ENCODE results near the gene NHERF2.

Gene NHERF2

DNA sequence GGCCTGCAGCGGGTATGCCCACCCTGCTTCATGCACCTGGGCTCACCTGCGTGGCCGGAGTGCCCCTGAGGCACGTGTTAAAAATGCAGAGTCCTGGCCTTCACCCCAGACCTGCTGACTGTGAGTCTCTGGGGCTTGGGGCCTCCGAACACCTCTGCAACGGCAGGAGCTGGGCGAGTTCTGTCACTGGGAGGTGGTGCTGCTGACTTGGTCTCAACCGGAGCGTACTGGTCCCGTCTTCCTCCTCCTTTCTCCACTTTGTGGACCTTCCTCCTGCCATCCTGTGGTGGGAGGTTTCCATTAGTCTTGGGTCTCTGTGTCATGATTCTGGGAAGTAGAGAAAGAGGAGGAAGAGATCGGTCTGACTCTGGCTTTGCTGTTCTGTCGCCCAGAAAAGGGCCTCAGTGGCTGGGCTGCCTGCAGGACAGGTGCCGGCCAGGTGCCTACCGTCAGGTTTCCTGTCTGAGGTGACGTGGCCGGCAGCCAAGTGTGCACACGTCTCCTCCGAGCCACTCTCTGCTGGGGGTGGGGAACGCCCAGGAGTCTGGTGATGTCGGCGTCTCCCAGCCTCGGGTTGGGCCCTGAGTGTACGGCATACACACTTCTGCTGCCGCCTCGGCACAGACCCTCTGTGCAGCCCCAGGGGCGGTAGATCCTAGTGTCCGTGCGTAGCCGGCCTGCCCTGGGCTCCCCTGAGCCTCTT lies 28.0 kb downstream of the NHERF2 start:
- no peak overlapping the region for H3K4me3 ChIP-seq (ENCODE audit: low read depth, low read length)
- in situ Hi-C loops (cut with HindIII; ENCODE audit: low sequenced_read_pairs): no loop called here
- DNase-seq (ENCODE audit: low read depth, low spot score): no peak
- TF ChIP-seq, protein P1, sequence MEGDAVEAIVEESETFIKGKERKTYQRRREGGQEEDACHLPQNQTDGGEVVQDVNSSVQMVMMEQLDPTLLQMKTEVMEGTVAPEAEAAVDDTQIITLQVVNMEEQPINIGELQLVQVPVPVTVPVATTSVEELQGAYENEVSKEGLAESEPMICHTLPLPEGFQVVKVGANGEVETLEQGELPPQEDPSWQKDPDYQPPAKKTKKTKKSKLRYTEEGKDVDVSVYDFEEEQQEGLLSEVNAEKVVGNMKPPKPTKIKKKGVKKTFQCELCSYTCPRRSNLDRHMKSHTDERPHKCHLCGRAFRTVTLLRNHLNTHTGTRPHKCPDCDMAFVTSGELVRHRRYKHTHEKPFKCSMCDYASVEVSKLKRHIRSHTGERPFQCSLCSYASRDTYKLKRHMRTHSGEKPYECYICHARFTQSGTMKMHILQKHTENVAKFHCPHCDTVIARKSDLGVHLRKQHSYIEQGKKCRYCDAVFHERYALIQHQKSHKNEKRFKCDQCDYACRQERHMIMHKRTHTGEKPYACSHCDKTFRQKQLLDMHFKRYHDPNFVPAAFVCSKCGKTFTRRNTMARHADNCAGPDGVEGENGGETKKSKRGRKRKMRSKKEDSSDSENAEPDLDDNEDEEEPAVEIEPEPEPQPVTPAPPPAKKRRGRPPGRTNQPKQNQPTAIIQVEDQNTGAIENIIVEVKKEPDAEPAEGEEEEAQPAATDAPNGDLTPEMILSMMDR (IDR thresholded peaks at IDR 0.05; ENCODE audit: low read depth, low read length): no peak

DNA sequence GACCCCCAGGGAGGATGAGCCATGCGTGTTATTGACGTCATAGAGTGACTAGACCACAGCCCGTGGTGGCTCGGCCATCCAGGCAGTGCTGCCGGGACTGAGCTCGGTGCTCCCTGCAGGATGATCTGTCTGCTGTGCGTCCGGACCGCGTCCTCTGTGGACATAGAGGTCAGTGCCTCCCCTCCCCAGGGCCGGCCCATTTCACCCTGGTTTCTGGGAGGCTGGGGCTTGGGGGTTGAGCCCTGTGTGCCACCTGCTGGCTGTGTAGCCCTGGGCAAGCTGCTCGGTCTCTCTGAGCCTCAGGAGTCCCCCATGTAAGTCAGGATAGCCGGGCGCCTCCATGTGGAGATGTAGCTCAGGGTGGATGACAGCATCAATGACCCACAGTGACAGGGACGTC lies 29.4 kb downstream of the NHERF2 start:
- no peak for DNase-seq (ENCODE audit: low read depth, low spot score)
- in situ Hi-C loops (cut with HindIII; ENCODE audit: low sequenced_read_pairs): no loop called here
- H3K4me3 ChIP-seq (ENCODE audit: low read depth, low read length): no peak overlapping the region
- TF ChIP-seq, protein P1 (IDR thresholded peaks at IDR 0.05; ENCODE audit: low read depth, low read length): peak; percentile 44

DNA sequence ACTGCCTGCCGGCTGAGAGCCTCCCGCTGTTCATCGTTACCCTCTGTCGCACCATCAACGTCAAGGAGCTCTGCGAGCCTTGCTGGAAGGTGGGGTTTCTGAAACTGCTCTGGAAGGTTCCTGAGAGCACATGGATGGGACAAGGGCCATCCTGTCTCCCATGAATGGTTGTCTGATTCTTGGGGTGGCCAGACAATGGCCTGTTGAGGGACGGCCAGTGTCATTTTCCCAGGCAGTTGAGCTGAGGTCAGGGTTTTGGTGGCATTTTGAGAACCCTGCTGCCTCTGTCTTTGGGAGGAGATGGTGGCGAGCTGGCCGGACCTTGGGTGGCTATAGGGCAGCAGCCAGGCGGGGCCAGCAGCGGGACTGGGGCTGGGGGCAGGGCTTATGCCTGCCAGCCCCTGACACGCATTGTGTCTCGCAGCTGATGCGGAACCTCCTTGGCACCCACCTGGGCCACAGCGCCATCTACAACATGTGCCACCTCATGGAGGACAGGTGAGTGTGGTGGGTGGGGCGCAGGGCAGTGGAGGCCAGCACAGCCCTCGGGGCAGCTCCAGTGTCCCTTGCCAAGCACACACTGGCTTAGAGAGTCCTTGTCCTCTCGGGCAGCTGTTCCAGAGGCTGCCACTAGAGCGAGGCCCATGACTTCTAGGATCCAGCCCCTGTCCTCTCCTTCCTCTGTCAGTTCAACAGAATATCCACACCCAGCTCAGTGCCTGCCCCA lies 30.1 kb downstream of the NHERF2 start:
- in situ Hi-C loops (cut with HindIII; ENCODE audit: low sequenced_read_pairs): no loop called here
- TF ChIP-seq, protein P1 (IDR thresholded peaks at IDR 0.05; ENCODE audit: low read depth, low read length): peak; percentile 15
- no peak for DNase-seq (ENCODE audit: low read depth, low spot score)
- H3K4me3 ChIP-seq (ENCODE audit: low read depth, low read length): no peak overlapping the region

DNA sequence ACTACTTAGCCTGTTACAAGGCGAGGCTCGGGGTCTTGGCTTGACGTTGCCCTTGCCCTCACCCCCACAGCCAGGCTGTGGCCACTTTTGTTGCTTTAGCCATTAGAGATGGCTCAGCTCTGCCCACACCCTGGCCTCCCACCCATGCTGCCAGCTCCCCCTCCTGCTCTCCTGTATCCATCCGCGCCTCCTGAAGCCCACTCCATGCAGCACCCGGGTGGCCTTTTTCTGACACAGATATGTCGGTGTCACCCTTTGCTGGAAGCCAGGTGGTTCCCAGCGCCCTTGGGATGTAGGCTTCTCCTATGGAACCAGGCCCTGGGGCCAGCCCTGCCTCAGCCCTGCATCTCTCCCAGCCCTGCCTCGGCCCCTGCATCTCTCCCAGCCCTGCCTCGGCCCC lies 30.7 kb downstream of the NHERF2 start:
- in situ Hi-C loops (cut with HindIII; ENCODE audit: low sequenced_read_pairs): no loop called here
- TF ChIP-seq, protein P1 (IDR thresholded peaks at IDR 0.05; ENCODE audit: low read depth, low read length): no peak

DNA sequence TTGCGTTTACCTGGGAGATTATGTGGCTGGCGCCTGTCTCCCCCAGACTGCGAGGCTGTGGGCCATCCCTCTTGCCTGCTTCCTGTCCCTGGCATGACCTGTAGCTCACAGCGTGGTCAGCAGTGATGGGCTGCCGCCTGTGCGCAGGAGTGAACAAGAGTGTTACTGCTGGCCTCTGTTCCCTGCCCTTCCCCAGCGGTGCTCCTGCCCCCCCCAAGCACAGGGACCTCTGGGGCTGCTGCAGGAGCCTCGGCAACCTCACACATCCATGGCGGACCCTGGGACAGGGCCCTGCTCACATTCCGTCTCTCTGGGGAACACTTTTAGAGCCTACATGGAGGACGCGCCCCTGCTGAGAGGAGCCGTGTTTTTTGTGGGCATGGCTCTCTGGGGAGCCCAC lies 31.7 kb downstream of the NHERF2 start:
- H3K4me3 ChIP-seq (ENCODE audit: low read depth, low read length): no peak overlapping the region
- no peak for DNase-seq (ENCODE audit: low read depth, low spot score)
- TF ChIP-seq, protein P1 (IDR thresholded peaks at IDR 0.05; ENCODE audit: low read depth, low read length): no peak
- in situ Hi-C loops (cut with HindIII; ENCODE audit: low sequenced_read_pairs): no loop called here

More for the DNA sequence above, 30.7 kb downstream of the NHERF2 start:
- DNase-seq (ENCODE audit: low read depth, low spot score): no peak
- H3K4me3 ChIP-seq (ENCODE audit: low read depth, low read length): no peak overlapping the region

DNA sequence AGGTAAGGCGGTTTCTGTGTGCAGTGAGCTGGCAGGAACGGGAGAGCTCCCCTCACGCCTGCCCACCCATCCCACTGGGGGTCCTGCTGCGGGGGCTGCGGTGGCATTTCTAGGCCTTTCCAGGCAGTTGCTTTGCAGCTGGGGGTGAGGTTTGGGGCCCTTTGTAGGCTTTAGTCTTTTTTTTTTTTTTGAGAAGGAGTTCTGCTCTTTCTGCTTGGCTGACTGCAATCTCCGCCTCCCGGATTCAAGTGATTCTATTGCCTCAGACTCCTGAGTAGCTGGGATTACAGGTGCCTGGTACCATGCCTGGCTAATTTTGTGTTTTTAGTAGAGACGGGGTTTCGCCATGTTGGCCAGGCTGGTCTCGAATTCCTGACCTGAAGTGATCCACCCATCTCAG lies 32.2 kb downstream of the NHERF2 start:
- DNase-seq (ENCODE audit: low read depth, low spot score): no peak
- in situ Hi-C loops (cut with HindIII; ENCODE audit: low sequenced_read_pairs): no loop called here
- TF ChIP-seq, protein P1 (IDR thresholded peaks at IDR 0.05; ENCODE audit: low read depth, low read length): no peak
- H3K4me3 ChIP-seq (ENCODE audit: low read depth, low read length): no peak overlapping the region

All from astrocyte of the spinal cord (primary cell).